ENCODE data around the gene TIMP1.
A peak's percentile ranks its signal among the peaks of the same experiment; 100 is the strongest.

The TIMP1 gene

GRCh38 chrX:47581731-47582647 is at the start of gene TIMP1:
TIMP1 (plus strand) TSS chrX:47582436; CDS start chrX:47583416, 980 bp downstream.
- DNase-seq: peak; percentile 73

GRCh38 chrX:47539860-47540259 is 42.4 kb upstream of the TIMP1 start:
- DNase-seq: no peak

- no peak for DNase-seq
Observed at GRCh38 chrX:47540754-47541538, 41.3 kb upstream of the TIMP1 start.

- DNase-seq: no peak
Observed at GRCh38 chrX:47543496-47543895, 38.7 kb upstream of the TIMP1 start.

- DNase-seq: peak; percentile 71
Observed at GRCh38 chrX:47556045-47556623, 26.1 kb upstream of the TIMP1 start.

- no peak for DNase-seq
Observed at GRCh38 chrX:47558436-47558835, 23.8 kb upstream of the TIMP1 start.

- no peak for DNase-seq
Observed at GRCh38 chrX:47560179-47560933, 21.9 kb upstream of the TIMP1 start.

GRCh38 chrX:47560934-47561658 is 21.1 kb upstream of the TIMP1 start, which contains the start of gene ARAF:
ARAF (plus strand) TSS chrX:47561205; CDS start chrX:47562968, 1,763 bp downstream.
- peak; percentile 85 for DNase-seq

GRCh38 chrX:47561659-47562151 is 20.5 kb upstream of the TIMP1 start:
- no peak for DNase-seq

- DNase-seq: no peak
Observed at GRCh38 chrX:47562615-47563243, 19.5 kb upstream of the TIMP1 start.

GRCh38 chrX:47563801-47564315 is 18.4 kb upstream of the TIMP1 start:
- no peak for DNase-seq

- DNase-seq: no peak
Observed at GRCh38 chrX:47564438-47565085, 17.7 kb upstream of the TIMP1 start.

GRCh38 chrX:47566841-47567240 is 15.4 kb upstream of the TIMP1 start:
- DNase-seq: no peak

GRCh38 chrX:47568656-47569295 is 13.5 kb upstream of the TIMP1 start:
- no peak for DNase-seq

- no peak for DNase-seq
Observed at GRCh38 chrX:47570794-47571193, 11.4 kb upstream of the TIMP1 start.

- no peak for DNase-seq
Observed at GRCh38 chrX:47571215-47571614, 11.0 kb upstream of the TIMP1 start.

GRCh38 chrX:47571896-47572295 is 10.3 kb upstream of the TIMP1 start:
- no peak for DNase-seq

GRCh38 chrX:47572773-47573340 is 9.4 kb upstream of the TIMP1 start:
- DNase-seq: no peak

- DNase-seq: no peak
Observed at GRCh38 chrX:47573341-47574075, 8.7 kb upstream of the TIMP1 start.
